Lung (tissue), 12 donors: ENCODE measurements around the gene IGF2. TPM values are rescaled to one million over a fixed set of nuclear protein-coding genes. Genes with fewer than 3 reads are reported as not detected.
A peak's percentile ranks its signal among the peaks of the same experiment; 100 is the strongest.

Source experiments
- ATAC-seq: fragments of 200-7000 bp; cut with Tn5 transposase; one replicate; pipeline ENCODE4 v1.9.1; 2020; ENCODE audit warnings: moderate number of reproducible peaks; ENCODE audit not compliant: insufficient read depth, low FRiP score
- DNase-seq, 3 donors: peaks; one replicate each; pipeline ENCODE4 v3.0.0-alpha.2; 2013 to 2017
- H3K27ac ChIP-seq, 2 donors: one replicate each; pipeline ENCODE4 v1.5.1; 2013; ENCODE audit warnings: mild to moderate bottlenecking in 2 of 2, moderate library complexity in 2 of 2, control low read depth in 1 of 2, inconsistent platforms in 1 of 2, low read depth in 1 of 2, low read length in 1 of 2
- H3K27me3 ChIP-seq, 3 donors: one replicate each; pipeline ENCODE4 v1.5.1; 2013; ENCODE audit warnings: low read length in 2 of 3; ENCODE audit not compliant: control insufficient read depth in 3 of 3, insufficient read depth in 3 of 3
- H3K36me3 ChIP-seq, 4 donors: one replicate each; pipeline ENCODE4 v1.5.1; 2013; ENCODE audit warnings: low read length in 4 of 4, mild to moderate bottlenecking in 1 of 4, moderate library complexity in 1 of 4; ENCODE audit not compliant: control insufficient read depth in 4 of 4, insufficient read depth in 4 of 4
- H3K4me1 ChIP-seq, 5 donors: one replicate each; pipeline ENCODE4 v1.5.1; 2013; ENCODE audit warnings: low read length in 5 of 5, mild to moderate bottlenecking in 2 of 5, moderate library complexity in 1 of 5; ENCODE audit not compliant: control insufficient read depth in 5 of 5, insufficient read depth in 5 of 5
- H3K4me3 ChIP-seq: one replicate; pipeline ENCODE4 v1.5.1; 2013; ENCODE audit warnings: mild to moderate bottlenecking, control low read depth, moderate library complexity
- H3K9ac ChIP-seq, 2 donors: one replicate each; pipeline ENCODE4 v1.5.1; 2013; ENCODE audit warnings: low read length in 2 of 2, control low read depth in 1 of 2; ENCODE audit not compliant: insufficient read depth in 1 of 2
- H3K9me3 ChIP-seq, 4 donors: one replicate each; pipeline ENCODE4 v1.5.1; 2013; ENCODE audit warnings: low read length in 3 of 4, mild to moderate bottlenecking in 1 of 4, moderate library complexity in 1 of 4; ENCODE audit not compliant: control insufficient read depth in 4 of 4, insufficient read depth in 3 of 4
- WGBS, 2 donors: extraction: QIAGEN DNeasy Blood & Tissue Kit; methylation state at CpG; one replicate each; pipeline ENCODE4 v1.1.7; 2013; 5-methylcytosine and 5-hydroxymethylcytosine counted together
- polyA plus RNA-seq, 2 donors: library from polyadenylated mRNA; stranded (reverse); fragments of 200-250 nt; gene quantifications; one replicate each; pipeline ENCODE4 v1.2.1, GENCODE V29; 2013
- total RNA-seq, 2 donors: library from RNA; depleted of rRNA in 1 of 2; stranded (reverse); fragments of >200 nt in 1 of 2; gene quantifications; one replicate each; pipeline ENCODE4 v1.2.1, GENCODE V29; 2014 to 2021
- TF ChIP-seq, protein P1 (sequence below): IDR thresholded peaks from 2 replicates; pipeline ENCODE4 v1.5.1; 2012; ENCODE audit warnings: mild to moderate bottlenecking; ENCODE audit errors: control extremely low read depth, extremely low read depth
- donor health status: control.
- donor health status: control.
- donor health status: Bipolar disorder and iron deficiency.
- donor health status: healthy.
- donor health status: DM: yes; HTN: yes; CAD: no.

The IGF2 gene
- total and polyA plus RNA-seq, 4 donors, result 2.9 to 87.7 (median 15.6) TPM

- Histone ChIP-seq H3K4me3 (no peak overlapping the region), H3K36me3 (no peaks in the 10 kb centered on the region), H3K9me3 (peaks cover 0 to 3% (median 0%) of the 10 kb centered on the region in 4 donors), H3K27me3 (peaks cover 0 to 12% (median 0%) of the 10 kb centered on the region in 3 donors), H3K27ac (no peak overlapping the region), H3K4me1 (no peaks in the 10 kb centered on the region), H3K9ac (no peak overlapping the region)
- DNase-seq, result no peak
- TF ChIP-seq, protein P1, sequence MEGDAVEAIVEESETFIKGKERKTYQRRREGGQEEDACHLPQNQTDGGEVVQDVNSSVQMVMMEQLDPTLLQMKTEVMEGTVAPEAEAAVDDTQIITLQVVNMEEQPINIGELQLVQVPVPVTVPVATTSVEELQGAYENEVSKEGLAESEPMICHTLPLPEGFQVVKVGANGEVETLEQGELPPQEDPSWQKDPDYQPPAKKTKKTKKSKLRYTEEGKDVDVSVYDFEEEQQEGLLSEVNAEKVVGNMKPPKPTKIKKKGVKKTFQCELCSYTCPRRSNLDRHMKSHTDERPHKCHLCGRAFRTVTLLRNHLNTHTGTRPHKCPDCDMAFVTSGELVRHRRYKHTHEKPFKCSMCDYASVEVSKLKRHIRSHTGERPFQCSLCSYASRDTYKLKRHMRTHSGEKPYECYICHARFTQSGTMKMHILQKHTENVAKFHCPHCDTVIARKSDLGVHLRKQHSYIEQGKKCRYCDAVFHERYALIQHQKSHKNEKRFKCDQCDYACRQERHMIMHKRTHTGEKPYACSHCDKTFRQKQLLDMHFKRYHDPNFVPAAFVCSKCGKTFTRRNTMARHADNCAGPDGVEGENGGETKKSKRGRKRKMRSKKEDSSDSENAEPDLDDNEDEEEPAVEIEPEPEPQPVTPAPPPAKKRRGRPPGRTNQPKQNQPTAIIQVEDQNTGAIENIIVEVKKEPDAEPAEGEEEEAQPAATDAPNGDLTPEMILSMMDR, result no peak
- ATAC-seq, result no peak
- 69 to 76% methylated on average over 13 of the region's 13 CpGs for WGBS, 2 donors
These were observed 19.1 kb upstream of the IGF2 start for GRCh38 chr11:2158296-2158737.

GRCh38 chr11:2157294-2158040, 18.3 kb upstream of the IGF2 start:
- TF ChIP-seq, protein P1, result no peak
- no peak for DNase-seq
- H3K9me3 ChIP-seq, result peaks cover 0 to 3% (median 0%) of the 10 kb centered on the region in 4 donors
- no peak overlapping the region for H3K9ac ChIP-seq
- peaks cover 0 to 12% (median 0%) of the 10 kb centered on the region in 3 donors for H3K27me3 ChIP-seq
- H3K36me3 ChIP-seq, result no peaks in the 10 kb centered on the region
- no peak overlapping the region for H3K27ac ChIP-seq
- H3K4me1 ChIP-seq, result no peaks in the 10 kb centered on the region
- WGBS, 2 donors, result 77 to 83% methylated on average over 18 of the region's 18 CpGs
- no peak overlapping the region for H3K4me3 ChIP-seq
- no peak for ATAC-seq

GRCh38 chr11:2156416-2157182, 17.4 kb upstream of the IGF2 start:
- Histone ChIP-seq H3K9ac (no peak overlapping the region), H3K36me3 (no peaks in the 10 kb centered on the region), H3K27ac (no peak overlapping the region), H3K4me1 (peaks cover 0 to 4% (median 0%) of the 10 kb centered on the region in 5 donors), H3K4me3 (no peak overlapping the region), H3K27me3 (peaks cover 0 to 12% (median 0%) of the 10 kb centered on the region in 3 donors), H3K9me3 (peaks cover 0 to 3% (median 0%) of the 10 kb centered on the region in 4 donors)
- DNase-seq, result peak; percentile 65 to 79 (median 67)
- ATAC-seq, result no peak
- 32 to 39% methylated on average over 19 of the region's 19 CpGs for WGBS, 2 donors
- TF ChIP-seq, protein P1, result peak; percentile 65
